Pons (tissue), 1 donor: ENCODE results near the gene DNASE2.

Experiments used
- DNase-seq: peaks from one replicate; pipeline ENCODE4 v3.0.0-alpha.2; 2016; ENCODE audit warnings: low spot score

DNASE2 gene

DNA sequence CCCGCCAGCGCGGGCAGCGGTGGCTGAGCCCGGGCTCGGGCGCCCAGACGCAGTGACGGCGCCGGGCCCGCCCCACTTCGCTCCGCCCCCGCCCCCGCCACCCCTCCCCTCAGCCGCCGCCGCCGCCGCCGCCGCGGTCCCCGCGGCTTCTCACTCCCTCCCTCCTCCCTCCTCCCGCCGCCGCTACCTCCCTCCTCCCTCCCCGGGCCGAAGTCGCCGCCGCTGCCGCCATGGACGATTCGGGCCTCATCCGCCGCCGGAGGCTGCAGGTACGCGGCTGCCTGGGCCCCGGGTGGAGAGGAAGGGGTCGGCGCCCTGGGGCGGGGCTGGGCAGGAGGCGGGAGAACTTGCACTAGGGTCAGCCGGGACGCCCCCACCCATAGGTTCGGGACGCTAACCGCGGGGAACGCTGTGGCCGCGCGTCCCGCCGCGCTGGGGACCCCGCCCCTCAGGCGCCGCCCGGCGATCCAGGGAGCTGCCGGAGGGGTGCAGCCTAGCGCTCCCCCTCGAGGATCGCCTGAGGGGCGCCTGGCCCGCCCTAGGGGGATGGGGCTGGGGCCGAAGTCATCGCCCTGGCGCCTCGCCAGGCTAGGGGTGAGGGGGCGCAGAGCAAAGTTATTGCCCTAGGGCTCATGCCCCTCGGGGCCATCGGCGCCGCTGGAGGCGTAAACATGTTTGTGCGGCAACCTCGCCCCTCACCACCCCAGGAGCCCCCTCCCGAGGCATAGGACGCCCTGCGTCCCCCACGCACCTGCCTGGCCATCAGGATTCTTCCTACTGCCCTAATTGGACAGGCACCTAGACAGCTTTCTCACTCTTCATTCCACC lies 47.3 kb downstream of the DNASE2 start:
- no peak for DNase-seq

DNA sequence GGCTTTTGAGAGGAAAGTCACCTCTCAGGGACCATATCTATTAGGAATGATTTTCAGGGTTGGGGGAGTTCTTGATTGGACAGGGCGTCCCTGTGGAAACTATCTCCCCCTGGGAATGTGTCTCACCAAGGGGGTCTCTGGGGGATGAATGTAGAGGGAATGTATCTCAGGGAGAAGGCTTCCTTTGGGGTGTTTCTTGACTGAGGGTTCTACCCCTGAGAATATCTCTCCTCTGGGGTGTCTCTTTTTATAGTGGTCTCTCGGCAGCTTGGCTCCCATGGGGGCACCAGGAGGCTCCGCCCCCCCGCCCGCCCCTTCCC lies 47.9 kb downstream of the DNASE2 start:
- DNase-seq, result no peak

- DNase-seq, result no peak
Observed at GRCh38 chr19:12828494-12828893, 52.8 kb downstream of the DNASE2 start.

DNA sequence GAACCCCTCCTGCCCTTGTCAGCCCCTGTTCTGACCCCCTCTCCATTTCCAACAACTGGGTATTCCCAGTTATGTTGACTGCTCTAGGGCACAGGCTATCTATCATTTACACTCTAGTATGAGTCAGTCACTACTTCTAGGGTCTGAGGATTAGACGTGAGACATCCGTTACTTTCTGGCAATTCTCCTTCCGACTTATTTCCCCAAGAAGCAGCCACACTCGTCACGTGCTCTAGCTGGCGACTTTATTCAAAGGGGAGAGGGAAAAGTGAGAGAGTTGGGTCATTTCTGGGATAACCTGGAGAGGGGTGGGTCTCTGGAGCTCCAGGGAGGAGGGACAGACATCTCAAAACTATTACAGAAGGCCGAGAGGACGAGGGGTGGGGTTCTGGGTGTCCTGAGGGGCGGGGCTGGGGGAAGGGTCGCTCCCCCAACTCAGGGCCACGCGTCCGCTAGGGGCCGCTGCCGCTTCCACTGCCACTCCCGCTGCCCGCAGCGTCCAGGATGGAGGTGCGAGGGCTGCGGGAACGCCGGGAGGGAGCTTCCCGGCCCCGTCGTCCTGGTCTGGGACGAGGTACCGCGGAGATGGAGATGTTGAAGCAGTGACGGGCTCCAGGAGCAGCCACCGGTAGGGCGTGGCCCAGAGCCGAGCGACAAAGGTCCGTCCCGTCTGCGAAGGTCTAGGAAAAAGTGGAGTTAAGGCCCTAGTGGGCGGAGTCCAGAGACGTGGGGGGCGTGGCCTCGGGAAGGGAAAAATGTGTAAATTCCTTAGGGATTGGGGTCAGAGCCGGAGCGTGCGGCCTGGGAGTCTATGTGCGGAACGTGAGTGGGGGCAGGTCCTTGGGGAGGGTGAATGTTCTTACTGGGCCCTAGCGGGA lies 55.8 kb downstream of the DNASE2 start:
- no peak for DNase-seq
